B cell (primary cell): ENCODE measurements around the gene CRYBA2. TPM values are rescaled to one million over a fixed set of nuclear protein-coding genes. Genes with fewer than 3 reads are reported as not detected.
A peak's percentile ranks its signal among the peaks of the same experiment; 100 is the strongest.

Experiments used
- ATAC-seq: fragments of 200-7000 bp; cut with Tn5 transposase; one replicate; pipeline ENCODE4 v1.10.0; 2021; ENCODE audit warnings: low read depth, mild to moderate bottlenecking, moderate number of reproducible peaks, moderate library complexity
- CTCF ChIA-PET: fragments of 350-600 bp; sonication (Branson Sonifier 250); formaldehyde crosslinking; loops from one replicate; lab custom pipeline; 2021; ENCODE audit warnings: antibody characterized with exemption, inconsistent platforms; lab: Charles Lee
- POLR2A ChIA-PET: fragments of 350-600 bp; sonication (Branson Sonifier 250); formaldehyde crosslinking; loops from one replicate; lab custom pipeline; 2021; ENCODE audit warnings: antibody characterized with exemption; lab: Charles Lee
- DNase-seq: peaks from one replicate; pipeline ENCODE4 v3.0.0; 2013
- H2AFZ ChIP-seq: 2 replicates; pipeline ENCODE4 v1.6.1; 2012; ENCODE audit warnings: mild to moderate bottlenecking, low read depth, low read length; ENCODE audit not compliant: insufficient read depth, poor library complexity, severe bottlenecking
- H3K27ac ChIP-seq, 2 donors: 1 replicate in 1 of 2; 2 replicates in 1 of 2; pipeline ENCODE4 v1.5.1; 2012 to 2013; ENCODE audit warnings: low read length in 2 of 2, mild to moderate bottlenecking in 2 of 2, moderate library complexity in 1 of 2
- H3K27me3 ChIP-seq, 4 experiments: fragments of 200-600 bp in 1 of 4; sonication (generic) in 1 of 4; replicated peaks in 1 of 4; 1 replicate in 2 of 4; 2 replicates in 2 of 4; pipeline versions ENCODE4 v1.6.1 to v1.7.0; 2013 to 2016; ENCODE audit warnings: low read length in 3 of 4, mild to moderate bottlenecking in 2 of 4, mixed read lengths in 1 of 4, moderate library complexity in 1 of 4; ENCODE audit not compliant: insufficient read depth in 4 of 4, control insufficient read depth in 3 of 4; ENCODE audit errors: control extremely low read depth in 1 of 4
- H3K36me3 ChIP-seq, 2 experiments: replicated peaks in 1 of 2; 1 replicate in 1 of 2; 2 replicates in 1 of 2; pipeline versions ENCODE4 v1.6.1 to v1.7.1; 2013; ENCODE audit warnings: low read length in 1 of 2; ENCODE audit not compliant: insufficient read depth in 2 of 2, control insufficient read depth in 1 of 2; ENCODE audit errors: control extremely low read depth in 1 of 2, extremely low read depth in 1 of 2
- H3K4me1 ChIP-seq, 2 donors: fragments of 200-600 bp in 1 of 2; sonication (generic) in 1 of 2; 1 replicate in 1 of 2; 2 replicates in 1 of 2; pipeline versions ENCODE4 v1.5.1 to v1.6.1; 2013 to 2017; ENCODE audit warnings: low read length in 2 of 2; ENCODE audit not compliant: control insufficient read depth in 2 of 2, insufficient read depth in 2 of 2
- H3K4me2 ChIP-seq: replicated peaks from 2 replicates; pipeline ENCODE3; 2012; ENCODE audit warnings: mild to moderate bottlenecking, low read depth, low read length; ENCODE audit not compliant: poor library complexity, severe bottlenecking
- H3K4me3 ChIP-seq, 5 experiments: fragments of 200-600 bp in 1 of 5; sonication (generic) in 1 of 5; 1 replicate in 3 of 5; 2 replicates in 2 of 5; pipeline versions ENCODE4 v1.5.1 to v1.7.0; 2011 to 2016; ENCODE audit warnings: low read length in 4 of 5, mild to moderate bottlenecking in 4 of 5, low read depth in 2 of 5, control low read depth in 1 of 5, moderate library complexity in 1 of 5; ENCODE audit not compliant: insufficient read depth in 1 of 5; ENCODE audit errors: control extremely low read depth in 1 of 5, extremely low read depth in 1 of 5
- H3K79me2 ChIP-seq: fragments of 200-600 bp; sonication (generic); one replicate; pipeline ENCODE4 v1.6.0; 2016; ENCODE audit warnings: low read length; ENCODE audit not compliant: control insufficient read depth, insufficient read depth
- H3K9ac ChIP-seq: fragments of 200-600 bp; sonication (generic); 2 replicates; pipeline ENCODE4 v1.6.1; 2017; ENCODE audit warnings: mild to moderate bottlenecking, low read length, moderate library complexity
- H3K9me3 ChIP-seq, 3 donors: one replicate each; pipeline versions ENCODE4 v1.6.1 to v1.7.1; 2013; ENCODE audit warnings: low read length in 2 of 3; ENCODE audit not compliant: control insufficient read depth in 2 of 3, insufficient read depth in 1 of 3; ENCODE audit errors: control extremely low read depth in 1 of 3
- H4K20me1 ChIP-seq: 2 replicates; pipeline ENCODE4 v1.6.0; 2012; ENCODE audit warnings: mild to moderate bottlenecking, low read length; ENCODE audit not compliant: insufficient read depth, control insufficient read depth, poor library complexity, severe bottlenecking
- H3K27ac Mint-ChIP-seq: one replicate; pipeline ENCODE4 v1.8.0; 2021; ENCODE audit warnings: mixed read lengths
- H3K27me3 Mint-ChIP-seq: one replicate; pipeline ENCODE4 v1.8.0; 2021; ENCODE audit warnings: mixed read lengths
- H3K4me1 Mint-ChIP-seq: one replicate; pipeline ENCODE4 v1.8.0; 2021; ENCODE audit warnings: mixed read lengths
- H3K4me3 Mint-ChIP-seq: one replicate; pipeline ENCODE4 v1.8.0; 2021; ENCODE audit warnings: mixed read lengths
- H3K9me3 Mint-ChIP-seq: one replicate; pipeline ENCODE4 v1.8.0; 2022; ENCODE audit warnings: mixed read lengths; ENCODE audit not compliant: insufficient read depth
- CTCF ChIP-seq: fragments of 200-600 bp; IDR thresholded peaks from one replicate; pipeline ENCODE4 v1.8.0; 2022; ENCODE audit warnings: antibody characterized with exemption, mild to moderate bottlenecking
- EZH2 ChIP-seq: IDR thresholded peaks from 2 replicates; pipeline ENCODE4 v1.6.1; 2012; ENCODE audit warnings: borderline replicate concordance, low read depth, mild to moderate bottlenecking, moderate library complexity, low read length; ENCODE audit not compliant: insufficient read depth, poor library complexity, severe bottlenecking
- WGBS: methylation state at CpG from one replicate; pipeline ENCODE4 v1.1.5; 2013; ENCODE audit warnings: missing lambda C conversion rate; ENCODE audit not compliant: insufficient coverage; 5-methylcytosine and 5-hydroxymethylcytosine counted together
- intact Hi-C: fragments of 100-400 bp; cut with micrococcal nuclease; formaldehyde crosslinking; loops from one replicate; pipeline ENCODE4 v1.10.0; 2022
- polyA plus RNA-seq: library from polyadenylated mRNA; depleted of rRNA; stranded (reverse); fragments of >200 nt; gene quantifications from 2 replicates; pipeline ENCODE4 v1.2.3, GENCODE V29; 2012
- total RNA-seq, 2 donors: library from RNA; stranded (reverse); fragments of 120-200 nt in 1 of 2; gene quantifications; 1 replicate in 1 of 2; 2 replicates in 1 of 2; pipeline versions ENCODE4 v1.2.3 to v1.2.4, GENCODE V29; 2013 to 2022

The CRYBA2 gene
- total and polyA plus RNA-seq, 2 donors (not counting 1 experiment from before 2014, with no cell fraction given), result not detected

DNA sequence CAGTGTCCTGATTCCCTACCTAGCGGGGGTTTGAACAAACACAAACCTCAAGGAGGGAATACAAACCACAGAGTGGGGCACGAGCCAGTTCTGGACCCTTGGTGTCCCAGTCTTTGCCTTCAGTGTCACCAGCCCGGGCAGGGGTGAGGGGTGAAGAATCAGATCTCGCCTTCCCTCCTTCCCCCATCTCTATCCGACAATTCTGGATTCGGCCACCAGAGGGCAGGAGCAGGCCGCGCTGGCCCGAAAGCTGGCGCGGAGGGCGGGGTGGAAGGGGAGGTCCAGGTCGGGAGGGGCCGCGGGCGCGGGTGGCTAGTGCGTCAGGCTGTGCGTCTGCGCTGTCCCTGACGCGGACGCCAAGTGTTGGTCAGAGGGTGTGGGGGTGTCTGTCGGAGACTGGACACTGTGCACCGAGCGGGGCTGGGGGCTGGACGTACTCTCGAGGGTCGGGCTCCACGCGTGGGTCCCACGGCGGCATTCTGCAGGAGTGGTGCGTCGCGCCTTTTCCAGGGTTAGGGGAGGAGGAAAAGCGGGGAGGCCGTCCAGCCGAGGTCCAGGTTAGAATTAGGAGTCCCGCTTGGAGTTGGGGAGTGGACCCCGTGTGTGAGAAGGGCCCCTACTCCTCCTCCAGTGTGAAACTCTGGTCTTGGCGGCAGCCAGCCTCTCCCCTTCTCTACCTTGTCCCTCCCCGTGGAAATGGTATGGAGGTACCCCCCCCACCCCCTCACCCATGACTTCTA is 2.9 kb upstream of the CRYBA2 start:
- H3K36me3 ChIP-seq, result no peaks in the 10 kb centered on the region
- Mint-ChIP-seq H3K27me3 (peaks cover 60% of the 10 kb centered on the region), H3K27ac (no peak overlapping the region), H3K4me1 (peaks cover 21% of the 10 kb centered on the region), H3K9me3 (no peaks in the 10 kb centered on the region), H3K4me3 (peak overlapping the region; percentile 26)
- peak; percentile 81 for DNase-seq
- TF ChIP-seq CTCF (peak; percentile 79), EZH2 (no peak)
- 7% methylated on average over 31 of the region's 43 CpGs for WGBS
- H3K9ac ChIP-seq, result peak overlapping the region; percentile 32
- peaks cover 0 to 91% (median 57%) of the 10 kb centered on the region in 4 experiments for H3K27me3 ChIP-seq
- H3K4me3 ChIP-seq, result peak overlapping the region in 1 of 5 experiments; percentile 24
- H3K79me2 ChIP-seq, result no peaks in the 10 kb centered on the region
- peak overlapping the region; percentile 54 for H2AFZ ChIP-seq
- H4K20me1 ChIP-seq, result no peaks in the 10 kb centered on the region
- H3K9me3 ChIP-seq, result peaks cover 0 to 31% (median 0%) of the 10 kb centered on the region in 3 donors
- peaks cover 29 to 46% of the 10 kb centered on the region in 2 donors for H3K4me1 ChIP-seq
- peak overlapping the region; percentile 74 for H3K4me2 ChIP-seq
- CTCF ChIA-PET, result interaction anchor here (0.5 to 3.3 kb wide), 11 partner anchors 8 to 163 kb away, joined by 3 to 17 read pairs (median 4); no protein-coding TSS in a partner anchor
- intact Hi-C loops, result loop anchor here (10.0 kb wide), 1 partner anchor 59 kb away; no protein-coding TSS in a partner anchor
- no peak overlapping the region for H3K27ac ChIP-seq
- POLR2A ChIA-PET, result interaction anchor here (0.6 kb wide), 1 partner anchor 504 kb away, joined by 6 read pairs; no protein-coding TSS in a partner anchor
- peak; percentile 80 for ATAC-seq

DNA sequence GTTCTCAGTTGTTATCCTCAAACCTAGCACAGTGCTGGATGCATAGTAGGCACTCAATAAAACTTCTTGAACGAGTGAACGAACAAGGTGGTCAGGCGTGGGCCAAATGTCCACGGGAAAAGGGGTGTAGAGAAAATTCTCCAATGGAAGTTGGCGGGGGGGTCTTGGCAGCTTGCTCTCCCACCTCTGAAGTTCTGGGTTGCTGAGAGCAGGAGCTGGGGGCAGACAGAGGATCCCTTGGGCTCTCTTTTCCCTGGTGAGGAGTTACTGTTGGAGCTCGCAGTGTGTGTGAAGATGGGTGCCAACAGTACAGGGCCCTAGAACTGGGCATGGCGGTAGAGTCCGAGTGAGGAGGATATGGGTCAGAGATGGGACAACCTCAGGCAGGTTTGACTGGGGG is 2.3 kb upstream of the CRYBA2 start:
- Histone ChIP-seq H3K27me3 (peaks cover 0 to 91% (median 60%) of the 10 kb centered on the region in 4 experiments), H3K4me2 (peak overlapping the region; percentile 74), H3K36me3 (no peaks in the 10 kb centered on the region), H3K9ac (no peak overlapping the region), H3K4me3 (no peak overlapping the region), H3K9me3 (peaks cover 0 to 28% (median 0%) of the 10 kb centered on the region in 3 donors), H3K27ac (no peak overlapping the region), H3K4me1 (peaks cover 27 to 40% of the 10 kb centered on the region in 2 donors), H2AFZ (no peak overlapping the region), H3K79me2 (no peaks in the 10 kb centered on the region), H4K20me1 (no peaks in the 10 kb centered on the region)
- TF ChIP-seq EZH2, result no peak
- no peak for TF ChIP-seq CTCF
- intact Hi-C loops, result loop anchor here (10.0 kb wide), 1 partner anchor 59 kb away; no protein-coding TSS in a partner anchor
- ChIA-PET POLR2A (no interaction called here), CTCF (interaction anchor here (0.7 to 3.3 kb wide), 15 partner anchors 9 to 164 kb away, joined by 3 to 17 read pairs (median 4); partner anchors contain the start of gene CDK5R2)
- H3K4me3 Mint-ChIP-seq, result no peak overlapping the region
- DNase-seq, result no peak
- ATAC-seq, result no peak
- peaks cover 63% of the 10 kb centered on the region for H3K27me3 Mint-ChIP-seq
- no peaks in the 10 kb centered on the region for H3K9me3 Mint-ChIP-seq
- WGBS, result 27% methylated on average over 7 of the region's 8 CpGs
- peaks cover 15% of the 10 kb centered on the region for H3K4me1 Mint-ChIP-seq
- no peak overlapping the region for H3K27ac Mint-ChIP-seq
